H1 (cell line): ENCODE data around the gene MPP2.

Source experiments
- BRCA1 ChIP-seq: IDR thresholded peaks from 2 replicates; pipeline ENCODE4 v1.6.1; 2012; ENCODE audit warnings: low read depth, low read length, improper control_type of control experiment
- CEBPB ChIP-seq: IDR thresholded peaks from 2 replicates; pipeline ENCODE4 v1.6.1; 2012; ENCODE audit warnings: low read depth, low read length
- CHD7 ChIP-seq: fragments of 300-600 bp; sonication (generic); IDR thresholded peaks from 2 replicates; pipeline ENCODE4 v1.7.1; 2012; ENCODE audit warnings: low read length, moderate library complexity, mild to moderate bottlenecking, inconsistent platforms; ENCODE audit not compliant: insufficient replicate concordance
- CTCF ChIP-seq, 3 experiments: IDR thresholded peaks; 1 replicate in 2 of 3; 2 replicates in 1 of 3; pipeline versions ENCODE4 v1.5.1 to v1.6.1; 2011; ENCODE audit warnings: low read length in 3 of 3, mild to moderate bottlenecking in 3 of 3, inconsistent platforms in 2 of 3, low read depth in 1 of 3, moderate library complexity in 1 of 3; ENCODE audit not compliant: insufficient read depth in 1 of 3; ENCODE audit errors: control extremely low read depth in 1 of 3
- EZH2 ChIP-seq: fragments of 200-600 bp; sonication (generic); IDR thresholded peaks from 2 replicates; pipeline ENCODE4 v1.7.1; 2012; ENCODE audit warnings: low read depth, mild to moderate bottlenecking, moderate library complexity, low read length, inconsistent platforms; ENCODE audit not compliant: severe bottlenecking
- JUND ChIP-seq: IDR thresholded peaks from 2 replicates; pipeline ENCODE4 v1.6.1; 2011; ENCODE audit warnings: mild to moderate bottlenecking, improper control_type of control experiment, low read length
- POLR2A ChIP-seq, 2 experiments: IDR thresholded peaks; 1 replicate in 1 of 2; 2 replicates in 1 of 2; pipeline ENCODE4 v1.6.1; 2011; ENCODE audit warnings: low read depth in 2 of 2, low read length in 2 of 2, mild to moderate bottlenecking in 2 of 2; ENCODE audit errors: control extremely low read depth in 1 of 2
- RAD21 ChIP-seq, 2 experiments: IDR thresholded peaks in 1 of 2; conservative IDR thresholded peaks in 1 of 2; 2 replicates each; pipeline ENCODE4 v1.6.1; 2011; ENCODE audit warnings: low read depth in 2 of 2, low read length in 2 of 2, improper control_type of control experiment in 1 of 2, inconsistent platforms in 1 of 2, mild to moderate bottlenecking in 1 of 2, moderate library complexity in 1 of 2
- SRF ChIP-seq: IDR thresholded peaks from 2 replicates; pipeline ENCODE4 v1.6.1; 2011; ENCODE audit warnings: mild to moderate bottlenecking, low read depth, low read length, moderate library complexity
- SUZ12 ChIP-seq: fragments of 200-600 bp; sonication (generic); IDR thresholded peaks from 2 replicates; pipeline ENCODE4 v1.6.1; 2012; ENCODE audit warnings: mild to moderate bottlenecking, inconsistent platforms, low read length, moderate library complexity, mixed read lengths
- TF ChIP-seq, protein P1 (sequence below): IDR thresholded peaks from 2 replicates; pipeline ENCODE4 v1.6.1; 2011; ENCODE audit warnings: low read length, improper control_type of control experiment

- TF ChIP-seq CHD7 (no peak), CTCF (IDR thresholded peaks at IDR 0.05; ENCODE audit: control extremely low read depth in 1 of 3, insufficient read depth in 1 of 3, low read depth in 1 of 3, low read length in 3 of 3) (no peak), BRCA1 (no peak), POLR2A (IDR thresholded peaks at IDR 0.05; ENCODE audit: control extremely low read depth in 1 of 2, low read depth in 2 of 2, low read length in 2 of 2) (no peak), CEBPB (no peak), SUZ12 (no peak), RAD21 (IDR thresholded peaks at IDR 0.05 in 1 of 2, conservative IDR thresholded peaks at IDR 0.05 in 1 of 2; ENCODE audit: low read depth in 2 of 2, low read length in 2 of 2) (no peak), JUND (0 out of 2 replicates have a peak, but pooled peaks have one; percentile 36), EZH2 (no peak), SRF (no peak)
- TF ChIP-seq, protein P1, sequence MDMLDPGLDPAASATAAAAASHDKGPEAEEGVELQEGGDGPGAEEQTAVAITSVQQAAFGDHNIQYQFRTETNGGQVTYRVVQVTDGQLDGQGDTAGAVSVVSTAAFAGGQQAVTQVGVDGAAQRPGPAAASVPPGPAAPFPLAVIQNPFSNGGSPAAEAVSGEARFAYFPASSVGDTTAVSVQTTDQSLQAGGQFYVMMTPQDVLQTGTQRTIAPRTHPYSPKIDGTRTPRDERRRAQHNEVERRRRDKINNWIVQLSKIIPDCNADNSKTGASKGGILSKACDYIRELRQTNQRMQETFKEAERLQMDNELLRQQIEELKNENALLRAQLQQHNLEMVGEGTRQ, result no peak
These were observed at the start of gene MPP2 for GRCh38 chr17:43907425-43907981.
